Breast epithelium (tissue), 3 donors: ENCODE data around the gene PIK3R5.

ENCODE experiments used
- CTCF ChIP-seq, 3 donors: fragments of 450-650 bp; IDR thresholded peaks; one replicate each; pipeline ENCODE4 v1.5.1; 2016 to 2017; ENCODE audit warnings: antibody characterized with exemption in 3 of 3, mild to moderate bottlenecking in 3 of 3, moderate library complexity in 3 of 3
- POLR2A ChIP-seq: fragments of 450-650 bp; IDR thresholded peaks from one replicate; pipeline ENCODE4 v1.6.1; 2016; ENCODE audit warnings: antibody characterized with exemption, mild to moderate bottlenecking, moderate library complexity
- POLR2AphosphoS5 ChIP-seq, 3 donors: sonication (generic); formaldehyde crosslinking; IDR thresholded peaks; one replicate each; pipeline ENCODE4 v1.6.1; 2017; ENCODE audit warnings: antibody characterized with exemption in 3 of 3

GRCh38 chr17:8838551-8839095, 126.9 kb downstream of the PIK3R5 start:
- TF ChIP-seq CTCF (IDR thresholded peaks at IDR 0.05) (no peak), POLR2A (no peak), POLR2AphosphoS5 (IDR thresholded peaks at IDR 0.05) (no peak)
